Erythroblast (primary cell): ENCODE data around the gene SLC39A5.
A peak's percentile ranks its signal among the peaks of the same experiment; 100 is the strongest.
"Not testable (repeated sequence)": the region's sequence is repeated elsewhere in the genome, so short reads cannot be mapped to it uniquely, and the experiment has no call there.

Experiments used
- DNase-seq, 2 experiments: peaks; one replicate each; lab custom pipeline; 2025; lab: John Stamatoyannopoulos, UW
- GATA1 ChIP-seq: IDR thresholded peaks from 2 replicates; pipeline ENCODE4 v1.6.1; 2011; ENCODE audit warnings: low read depth, mild to moderate bottlenecking, control low read depth, low read length, moderate library complexity
- POLR2A ChIP-seq: IDR thresholded peaks from 2 replicates; pipeline ENCODE4 v1.6.1; 2011; ENCODE audit warnings: mild to moderate bottlenecking, low read length

The SLC39A5 gene, protein sequence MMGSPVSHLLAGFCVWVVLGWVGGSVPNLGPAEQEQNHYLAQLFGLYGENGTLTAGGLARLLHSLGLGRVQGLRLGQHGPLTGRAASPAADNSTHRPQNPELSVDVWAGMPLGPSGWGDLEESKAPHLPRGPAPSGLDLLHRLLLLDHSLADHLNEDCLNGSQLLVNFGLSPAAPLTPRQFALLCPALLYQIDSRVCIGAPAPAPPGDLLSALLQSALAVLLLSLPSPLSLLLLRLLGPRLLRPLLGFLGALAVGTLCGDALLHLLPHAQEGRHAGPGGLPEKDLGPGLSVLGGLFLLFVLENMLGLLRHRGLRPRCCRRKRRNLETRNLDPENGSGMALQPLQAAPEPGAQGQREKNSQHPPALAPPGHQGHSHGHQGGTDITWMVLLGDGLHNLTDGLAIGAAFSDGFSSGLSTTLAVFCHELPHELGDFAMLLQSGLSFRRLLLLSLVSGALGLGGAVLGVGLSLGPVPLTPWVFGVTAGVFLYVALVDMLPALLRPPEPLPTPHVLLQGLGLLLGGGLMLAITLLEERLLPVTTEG

GRCh38 chr12:56229916-56230431 is at the start of gene SLC39A5:
Gene SLC39A5, plus strand, starts transcription at chr12:56230051. Its CDS starts 1,224 bp downstream, at chr12:56231275.
- TF ChIP-seq GATA1 (no peak), POLR2A (peak; percentile 17)
- DNase-seq: no peak

GRCh38 chr12:56186957-56187356 is 42.9 kb upstream of the SLC39A5 start:
- TF ChIP-seq GATA1 (no peak), POLR2A (no peak)
- no peak for DNase-seq

- peak; percentile 34 to 55 for DNase-seq
- TF ChIP-seq POLR2A (no peak), GATA1 (no peak)
Measured at GRCh38 chr12:56188131-56188777, 41.6 kb upstream of the SLC39A5 start.

- TF ChIP-seq GATA1: no peak
- no peak for TF ChIP-seq POLR2A
- no peak for DNase-seq
Measured at GRCh38 chr12:56188778-56189098, 41.1 kb upstream of the SLC39A5 start.

DNA sequence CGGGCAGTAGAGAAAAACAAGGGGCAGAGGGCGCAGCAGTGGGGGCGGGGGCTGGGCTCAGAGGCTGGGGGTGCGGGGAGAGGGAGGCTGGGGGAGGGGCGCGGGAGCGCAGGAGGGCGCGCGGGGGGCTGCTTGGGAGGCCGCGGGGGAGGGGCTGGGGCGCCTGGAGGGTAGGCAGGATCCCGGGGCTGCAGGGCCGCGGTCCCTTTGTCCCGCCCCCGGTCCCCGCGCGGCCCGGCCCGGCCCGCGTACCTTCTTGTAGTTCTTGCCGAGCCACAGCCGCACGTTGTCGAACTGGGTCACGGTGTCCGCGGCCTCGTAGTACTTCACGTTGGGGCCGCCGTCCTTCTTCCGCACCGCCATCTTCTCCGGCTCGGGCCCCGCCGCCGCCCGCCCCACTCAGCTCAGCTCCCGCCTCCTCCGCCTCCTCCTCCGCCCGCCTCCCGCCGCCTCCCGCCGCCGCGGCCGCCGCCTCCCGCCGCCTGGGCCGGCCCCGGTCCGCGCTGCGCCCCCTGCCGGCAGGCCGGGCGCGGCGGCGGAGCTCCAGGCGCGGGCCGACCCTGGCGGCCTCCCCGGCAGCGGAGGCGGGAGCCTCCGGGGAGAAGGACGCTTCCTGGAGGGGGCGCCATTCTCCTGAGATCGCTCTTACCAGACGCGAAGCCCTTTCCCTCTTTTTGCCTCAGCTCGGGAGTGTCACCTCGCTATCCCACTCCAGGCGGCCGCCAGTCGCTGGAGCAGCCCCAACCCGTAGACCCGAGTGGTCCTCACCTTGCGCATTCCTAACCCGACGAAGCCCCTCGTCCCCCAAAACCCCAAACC is 40.5 kb upstream of the SLC39A5 start, which contains the start of gene SMARCC2:
Gene SMARCC2, minus strand, starts transcription at position 385 of the 819 bp plus-strand sequence. Its CDS starts 22 bp downstream, at position 363.
- TF ChIP-seq POLR2A (no peak), GATA1 (no peak)
- DNase-seq: peak; percentile 90 to 96

DNA sequence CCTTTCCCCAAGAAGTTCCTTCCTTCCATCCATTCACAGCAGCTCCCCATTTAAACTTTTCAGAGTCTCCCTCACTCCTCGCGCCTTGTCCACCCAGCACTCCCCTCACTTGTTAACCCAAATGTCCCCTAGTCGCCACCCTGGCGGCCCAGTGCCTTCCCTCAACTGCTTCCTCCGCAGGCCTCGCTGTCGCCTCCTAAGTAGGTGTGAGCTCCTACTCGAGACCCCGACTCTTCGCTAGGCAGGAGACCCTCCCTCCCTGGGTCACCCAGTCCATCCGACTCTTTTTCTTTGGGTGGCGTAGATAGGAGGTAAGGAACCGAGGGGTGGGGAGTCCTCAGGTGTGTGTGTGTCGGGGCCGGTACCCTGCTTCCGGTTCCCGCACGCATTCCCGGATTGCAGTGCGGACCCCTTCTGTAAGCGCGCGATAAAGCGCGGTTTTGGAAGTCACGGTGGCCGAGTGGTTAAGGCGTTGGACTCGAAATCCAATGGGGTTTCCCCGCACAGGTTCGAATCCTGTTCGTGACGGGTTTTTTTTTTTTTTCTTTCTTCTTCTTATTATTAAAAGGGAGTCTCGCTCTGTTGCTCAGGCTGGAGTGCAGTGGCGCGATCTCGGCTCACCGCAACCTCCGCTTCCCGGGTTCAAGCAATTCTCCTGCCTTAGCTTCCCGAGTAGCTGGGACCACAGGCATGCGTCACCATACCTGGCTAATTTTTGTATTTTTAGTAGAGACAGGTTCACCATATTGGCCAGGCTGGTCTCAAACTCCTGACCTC is 39.7 kb upstream of the SLC39A5 start:
- TF ChIP-seq POLR2A: peak; percentile 42
- TF ChIP-seq GATA1: no peak
- peak; percentile 90 to 93 for DNase-seq

DNA sequence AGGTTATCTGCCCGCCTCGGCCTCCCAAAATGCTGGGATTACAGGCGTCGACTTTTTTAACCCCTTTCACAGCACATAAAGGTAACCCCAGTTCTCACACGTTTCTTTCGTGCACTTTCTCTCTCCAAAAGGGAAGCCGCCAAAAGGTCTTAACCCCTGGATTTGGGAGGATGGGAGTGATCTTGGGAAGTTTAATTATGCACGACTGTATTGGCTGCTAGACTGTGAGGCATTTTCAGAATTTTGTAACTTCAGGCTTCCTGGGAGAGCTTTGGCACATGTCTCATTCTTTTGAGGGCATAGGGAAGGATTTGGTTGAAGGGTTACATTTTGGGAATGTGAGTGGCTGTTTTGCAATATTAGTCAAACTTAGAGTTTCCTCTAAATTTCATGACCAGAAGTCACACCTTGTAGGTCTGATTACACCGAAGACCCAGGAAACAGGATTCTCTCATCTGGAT is 39.1 kb upstream of the SLC39A5 start:
- TF ChIP-seq GATA1 (no peak), POLR2A (no peak)
- no peak for DNase-seq

DNA sequence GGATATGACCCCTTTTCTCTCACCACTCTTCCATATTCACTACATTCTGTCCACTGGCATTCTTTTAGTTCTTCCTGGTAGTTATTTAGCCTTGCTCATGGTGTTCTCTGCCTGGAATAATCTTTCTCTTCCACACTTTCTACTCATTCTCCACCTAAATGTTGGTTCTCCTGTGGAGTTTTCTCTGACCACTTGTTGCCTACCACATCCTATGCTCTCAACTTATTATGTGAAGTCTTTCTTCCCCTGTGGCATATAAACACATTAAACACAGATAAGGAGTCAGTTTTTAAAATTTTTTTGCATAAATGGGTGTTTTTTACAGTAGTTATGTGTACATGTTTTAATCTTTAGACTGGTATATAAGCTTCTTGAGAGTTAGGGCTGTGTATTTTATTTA is 37.3 kb upstream of the SLC39A5 start:
- TF ChIP-seq GATA1 (no peak), POLR2A (no peak)
- no peak for DNase-seq

DNA sequence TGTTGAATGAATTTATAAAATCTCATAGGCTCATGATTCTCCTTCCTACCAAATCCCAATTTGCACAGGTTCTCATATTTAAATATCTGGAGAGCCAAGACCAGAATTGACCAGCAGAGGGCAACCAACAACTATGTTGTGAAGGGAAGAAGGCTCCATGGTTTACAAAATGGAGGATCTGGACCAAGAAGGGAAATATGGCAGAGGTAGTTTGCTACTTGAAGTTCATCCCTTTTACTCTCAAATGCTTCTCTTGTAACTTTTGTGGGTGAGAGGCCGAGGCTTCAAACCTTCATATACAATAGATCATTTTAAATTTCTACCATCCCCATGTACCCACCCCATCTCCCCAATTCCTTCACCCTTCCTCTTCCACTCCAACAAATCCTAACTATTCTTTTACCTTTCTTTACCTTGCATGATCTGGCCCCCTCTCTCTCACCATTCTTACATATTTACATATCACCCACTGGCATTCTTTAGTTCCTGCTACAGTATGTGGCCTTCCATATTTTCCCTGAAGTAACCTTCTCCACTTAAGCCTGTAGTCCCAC is 36.7 kb upstream of the SLC39A5 start:
- no peak for TF ChIP-seq POLR2A
- TF ChIP-seq GATA1: no peak
- peak; percentile 87 to 93 for DNase-seq

GRCh38 chr12:56196818-56197550 is 32.9 kb upstream of the SLC39A5 start:
- not testable (repeated sequence) for DNase-seq

- no peak for DNase-seq
- TF ChIP-seq GATA1 (no peak), POLR2A (no peak)
Measured at GRCh38 chr12:56197921-56198635, 31.8 kb upstream of the SLC39A5 start.

- no peak for TF ChIP-seq POLR2A
- TF ChIP-seq GATA1: no peak
- no peak for DNase-seq
Measured at GRCh38 chr12:56198836-56199235, 31.0 kb upstream of the SLC39A5 start.
